PC-3 (cell line): Measurements from ENCODE around the gene PRPF31. TPM values are rescaled to one million over a fixed set of nuclear protein-coding genes. Genes with fewer than 3 reads are reported as not detected.

Experiments used
- ATAC-seq: fragments of 200-7000 bp; cut with Tn5 transposase; 2 replicates; pipeline ENCODE4 v1.9.1; 2020; ENCODE audit warnings: mild to moderate bottlenecking, moderate library complexity
- BruUV-seq: library from RNA; stranded (reverse); fragments of 400-500 nt; replicated peaks from 2 replicates; lab custom pipeline; 2021; lab: Mats Ljungman, UMichigan
- CTCF ChIA-PET: fragments of 300-600 bp; sonication (Branson Sonifier 250); formaldehyde crosslinking; loops from one replicate; lab custom pipeline; 2022; ENCODE audit warnings: antibody characterized with exemption; lab: Charles Lee
- POLR2A ChIA-PET: fragments of 300-600 bp; sonication (Branson Sonifier 250); formaldehyde crosslinking; loops from one replicate; lab custom pipeline; 2022; ENCODE audit warnings: antibody characterized with exemption; ENCODE audit not compliant: unreplicated experiment; lab: Charles Lee
- DNase-seq: peaks from one replicate; pipeline ENCODE4 v3.0.0-alpha.2; 2015
- H2AFZ ChIP-seq: fragments of 300-600 bp; sonication (generic); 2 replicates; pipeline ENCODE4 v1.6.0; 2016; ENCODE audit warnings: antibody characterized with exemption, low read length
- H3F3A ChIP-seq: fragments of 300-600 bp; sonication (generic); one replicate; pipeline ENCODE4 v1.6.0; 2017; ENCODE audit warnings: antibody characterized with exemption, low read length, control low read depth, mild to moderate bottlenecking; ENCODE audit not compliant: unreplicated experiment
- H3K27ac ChIP-seq: fragments of 300-600 bp; sonication (generic); 2 replicates; pipeline ENCODE4 v1.5.1; 2016; ENCODE audit warnings: mild to moderate bottlenecking, low read length
- H3K27me3 ChIP-seq: fragments of 300-600 bp; sonication (generic); 2 replicates; pipeline ENCODE4 v1.6.1; 2016; ENCODE audit warnings: low read length, mixed read lengths
- H3K36me3 ChIP-seq: fragments of 300-600 bp; sonication (generic); 2 replicates; pipeline ENCODE4 v1.6.1; 2016; ENCODE audit warnings: low read depth, mixed run types, low read length, mixed read lengths
- H3K4me1 ChIP-seq: fragments of 300-600 bp; sonication (generic); 2 replicates; pipeline ENCODE4 v1.5.1; 2016; ENCODE audit warnings: low read length; ENCODE audit not compliant: insufficient read depth
- H3K4me2 ChIP-seq: fragments of 300-600 bp; sonication (generic); 2 replicates; pipeline ENCODE4 v1.6.0; 2016; ENCODE audit warnings: low read length
- H3K4me3 ChIP-seq: fragments of 300-600 bp; sonication (generic); 2 replicates; pipeline ENCODE4 v1.5.1; 2016; ENCODE audit warnings: mild to moderate bottlenecking, low read length, mixed read lengths
- H3K79me2 ChIP-seq: fragments of 300-600 bp; sonication (generic); 2 replicates; pipeline ENCODE4 v1.6.1; 2017; ENCODE audit warnings: low read length, mixed read lengths
- H3K9ac ChIP-seq: fragments of 300-600 bp; sonication (generic); 2 replicates; pipeline ENCODE4 v1.6.0; 2016; ENCODE audit warnings: mild to moderate bottlenecking, low read length
- H3K9me2 ChIP-seq: fragments of 300-600 bp; sonication (generic); replicated peaks from 2 replicates; pipeline ENCODE4 v1.6.1; 2016; ENCODE audit warnings: mixed run types, low read length, mixed read lengths
- H3K9me3 ChIP-seq: fragments of 300-600 bp; sonication (generic); 2 replicates; pipeline ENCODE4 v1.6.1; 2016; ENCODE audit warnings: low read length, mixed read lengths
- H4K20me1 ChIP-seq: fragments of 300-600 bp; sonication (generic); 2 replicates; pipeline ENCODE4 v1.6.1; 2016; ENCODE audit warnings: low read length, mixed read lengths
- CTCF ChIP-seq: fragments of 300-600 bp; sonication (generic); conservative IDR thresholded peaks from 2 replicates; pipeline ENCODE4 v1.5.1; 2017; ENCODE audit warnings: antibody characterized with exemption, low read depth, mild to moderate bottlenecking, low read length
- EZH2 ChIP-seq: fragments of 300-600 bp; sonication (generic); IDR thresholded peaks from one replicate; pipeline ENCODE4 v1.6.1; 2017; ENCODE audit warnings: antibody characterized with exemption, mild to moderate bottlenecking, low read length; ENCODE audit not compliant: unreplicated experiment
- EZH2phosphoT487 ChIP-seq: fragments of 300-600 bp; sonication (generic); IDR thresholded peaks from 2 replicates; pipeline ENCODE4 v1.6.1; 2018; ENCODE audit warnings: mild to moderate bottlenecking, antibody characterized with exemption, low read length, borderline replicate concordance
- intact Hi-C: fragments of 100-400 bp; cut with micrococcal nuclease; formaldehyde crosslinking; loops from 2 replicates; pipeline ENCODE4 v1.9.0; 2023
- total RNA-seq: library from RNA; depleted of rRNA; stranded (reverse); fragments of >200 nt; gene quantifications from 2 replicates; pipeline ENCODE4 v1.2.3, GENCODE V29; 2014

Gene PRPF31
- total RNA-seq, 1 experiment from 2014 or later, result 170 TPM

GRCh38 chr19:54077334-54077733, 38.2 kb upstream of the PRPF31 start:
- H3K4me3 ChIP-seq, result no peak overlapping the region
- H3F3A ChIP-seq, result no peaks in the 10 kb centered on the region
- no peaks in the 10 kb centered on the region for H3K79me2 ChIP-seq
- H3K4me2 ChIP-seq, result no peak overlapping the region
- intact Hi-C loops, result no loop called here
- DNase-seq (no peak), ATAC-seq (no peak)
- ChIA-PET CTCF (no interaction called here), POLR2A (no interaction called here)
- no peak overlapping the region for H2AFZ ChIP-seq
- H3K27ac ChIP-seq, result no peak overlapping the region
- H3K9me2 ChIP-seq, result no peaks in the 10 kb centered on the region
- no peaks in the 10 kb centered on the region for H3K27me3 ChIP-seq
- H3K4me1 ChIP-seq, result no peaks in the 10 kb centered on the region
- no peaks in the 10 kb centered on the region for H3K36me3 ChIP-seq
- H3K9ac ChIP-seq, result no peak overlapping the region
- H3K9me3 ChIP-seq, result peaks cover 6% of the 10 kb centered on the region; the same call in 1 of the 2 replicates
- TF ChIP-seq EZH2 (no peak), EZH2phosphoT487 (no peak)
- BruUV-seq, result no TSS peak
- no peaks in the 10 kb centered on the region for H4K20me1 ChIP-seq

- no peak for ATAC-seq
- POLR2A ChIA-PET, result no interaction called here
- Histone ChIP-seq H3F3A (no peaks in the 10 kb centered on the region), H4K20me1 (no peaks in the 10 kb centered on the region), H3K27me3 (no peaks in the 10 kb centered on the region), H3K9me2 (no peaks in the 10 kb centered on the region), H3K4me3 (no peak within 1 kb of the TSS), H3K79me2 (no peaks in the 10 kb centered on the region), H3K27ac (no peak within 1 kb of the TSS), H3K4me2 (no peak within 1 kb of the TSS), H3K4me1 (no peaks in the 10 kb centered on the region), H3K36me3 (no peaks in the 10 kb centered on the region), H3K9me3 (peaks cover 6% of the 10 kb centered on the region; the same call in 1 of the 2 replicates), H3K9ac (no peak within 1 kb of the TSS), H2AFZ (no peak within 1 kb of the TSS)
- CTCF ChIA-PET, result no interaction called here
- intact Hi-C loops, result no loop called here
- no peak for TF ChIP-seq CTCF
- TF ChIP-seq EZH2, result no peak
- no peak for TF ChIP-seq EZH2phosphoT487
- DNase-seq, result no peak
- no TSS peak for BruUV-seq
These were observed 34.5 kb upstream of the PRPF31 start, which contains the start of gene TARM1 for GRCh38 chr19:54081032-54081431. TARM1 (minus strand) TSS chr19:54081365; CDS start chr19:54081340, 25 bp downstream.

GRCh38 chr19:54084410-54084809, 31.1 kb upstream of the PRPF31 start:
- POLR2A ChIA-PET, result no interaction called here
- Histone ChIP-seq H3K27me3 (0 out of 2 replicates have a peak, but pooled peaks cover 3% of the 10 kb centered on the region), H3K4me1 (no peaks in the 10 kb centered on the region), H3K9me2 (no peaks in the 10 kb centered on the region), H3F3A (no peaks in the 10 kb centered on the region), H3K9me3 (peaks cover 6% of the 10 kb centered on the region; the same call in 1 of the 2 replicates), H3K36me3 (no peaks in the 10 kb centered on the region), H3K79me2 (no peaks in the 10 kb centered on the region), H3K4me3 (no peak overlapping the region), H3K4me2 (no peak overlapping the region), H2AFZ (no peak overlapping the region), H3K27ac (no peak overlapping the region), H4K20me1 (no peaks in the 10 kb centered on the region), H3K9ac (no peak overlapping the region)
- no peak for DNase-seq
- ATAC-seq, result no peak
- intact Hi-C loops, result no loop called here
- no TSS peak for BruUV-seq
- no peak for TF ChIP-seq EZH2phosphoT487
- CTCF ChIA-PET, result no interaction called here
